Measurements from ENCODE around the gene IL17D.
"Not testable (repeated sequence)": the region's sequence is repeated elsewhere in the genome, so short reads cannot be mapped to it uniquely, and the experiment has no call there.

IL17D gene

GRCh38 chr13:20729633-20730585 lies 26.4 kb downstream of the IL17D start:
- Histone ChIP-seq H3K27me3 (ENCODE audit: insufficient read depth, low read length, poor library complexity) (no peaks in the 10 kb centered on the region), H2BK15ac (replicated peaks; ENCODE audit: low read depth) (no peak overlapping the region), H3K79me2 (ENCODE audit: control insufficient read depth, insufficient read depth, low read length) (no peaks in the 10 kb centered on the region), H3K9ac (ENCODE audit: low read length) (no peak overlapping the region), H3K36me3 (ENCODE audit: control insufficient read depth, insufficient read depth, low read length) (no peaks in the 10 kb centered on the region), H3K18ac (ENCODE audit: low read length) (no peak overlapping the region), H3K27ac (ENCODE audit: low read depth, low read length) (no peak overlapping the region), H3K56ac (ENCODE audit: low read length) (no peak overlapping the region), H4K5ac (ENCODE audit: low read length) (no peak overlapping the region), H3K23ac (ENCODE audit: low read length) (no peak overlapping the region), H4K8ac (ENCODE audit: low read depth, low read length) (no peak overlapping the region), H2BK5ac (ENCODE audit: low read length) (no peak overlapping the region), H2AK5ac (ENCODE audit: low read length) (no peak overlapping the region), H2BK120ac (ENCODE audit: low read depth, low read length) (no peak overlapping the region), H3K4ac (ENCODE audit: low read depth, low read length) (no peak overlapping the region), H3K4me2 (ENCODE audit: low read length) (no peak overlapping the region), H3K4me1 (ENCODE audit: control insufficient read depth, low read depth, low read length) (no peaks in the 10 kb centered on the region), H3K79me1 (ENCODE audit: low read length) (no peaks in the 10 kb centered on the region), H3K4me3 (ENCODE audit: low read length) (no peak overlapping the region)
- DNase-seq, result no peak
- WGBS (ENCODE audit: extremely low coverage, insufficient coverage, low lambda C conversion rate), result no CpG with 5 or more reads among the region's 33 CpGs

GRCh38 chr13:20738616-20739015 lies 35.1 kb downstream of the IL17D start:
- WGBS (ENCODE audit: extremely low coverage, insufficient coverage, low lambda C conversion rate), result no CpG with 5 or more reads among the region's 6 CpGs
- Histone ChIP-seq H3K27me3 (ENCODE audit: insufficient read depth, low read length, poor library complexity) (no peaks in the 10 kb centered on the region), H4K5ac (ENCODE audit: low read length) (no peak overlapping the region), H3K36me3 (ENCODE audit: control insufficient read depth, insufficient read depth, low read length) (no peaks in the 10 kb centered on the region), H2BK15ac (replicated peaks; ENCODE audit: low read depth) (no peak overlapping the region), H3K4ac (ENCODE audit: low read depth, low read length) (no peak overlapping the region), H2BK5ac (ENCODE audit: low read length) (no peak overlapping the region), H3K79me2 (ENCODE audit: control insufficient read depth, insufficient read depth, low read length) (no peaks in the 10 kb centered on the region), H3K23ac (ENCODE audit: low read length) (no peak overlapping the region), H3K56ac (ENCODE audit: low read length) (no peak overlapping the region), H3K9ac (ENCODE audit: low read length) (no peak overlapping the region), H3K4me3 (ENCODE audit: low read length) (no peak overlapping the region), H3K4me1 (ENCODE audit: control insufficient read depth, low read depth, low read length) (no peaks in the 10 kb centered on the region), H4K8ac (ENCODE audit: low read depth, low read length) (no peak overlapping the region), H2AK5ac (ENCODE audit: low read length) (no peak overlapping the region), H3K4me2 (ENCODE audit: low read length) (no peak overlapping the region), H3K27ac (ENCODE audit: low read depth, low read length) (no peak overlapping the region), H2BK120ac (ENCODE audit: low read depth, low read length) (no peak overlapping the region), H3K79me1 (ENCODE audit: low read length) (no peaks in the 10 kb centered on the region), H3K18ac (ENCODE audit: low read length) (no peak overlapping the region)
- DNase-seq, result no peak

GRCh38 chr13:20740021-20740420 lies 36.5 kb downstream of the IL17D start:
- DNase-seq, result no peak
- no peak overlapping the region for H3K4me2 ChIP-seq (ENCODE audit: low read length)
- H3K27ac ChIP-seq (ENCODE audit: low read depth, low read length), result no peak overlapping the region
- no peaks in the 10 kb centered on the region for H3K4me1 ChIP-seq (ENCODE audit: control insufficient read depth, low read depth, low read length)
- H3K79me2 ChIP-seq (ENCODE audit: control insufficient read depth, insufficient read depth, low read length), result no peaks in the 10 kb centered on the region
- H4K5ac ChIP-seq (ENCODE audit: low read length), result no peak overlapping the region
- no peak overlapping the region for H3K9ac ChIP-seq (ENCODE audit: low read length)
- H2BK120ac ChIP-seq (ENCODE audit: low read depth, low read length), result no peak overlapping the region
- H3K18ac ChIP-seq (ENCODE audit: low read length), result no peak overlapping the region
- no peaks in the 10 kb centered on the region for H3K79me1 ChIP-seq (ENCODE audit: low read length)
- no peak overlapping the region for H3K4ac ChIP-seq (ENCODE audit: low read depth, low read length)
- no peaks in the 10 kb centered on the region for H3K27me3 ChIP-seq (ENCODE audit: insufficient read depth, low read length, poor library complexity)
- H4K8ac ChIP-seq (ENCODE audit: low read depth, low read length), result no peak overlapping the region
- no peak overlapping the region for H3K56ac ChIP-seq (ENCODE audit: low read length)
- H2BK5ac ChIP-seq (ENCODE audit: low read length), result no peak overlapping the region
- no peak overlapping the region for H2AK5ac ChIP-seq (ENCODE audit: low read length)
- WGBS (ENCODE audit: extremely low coverage, insufficient coverage, low lambda C conversion rate), result no CpG with 5 or more reads among the region's 22 CpGs
- H3K23ac ChIP-seq (ENCODE audit: low read length), result no peak overlapping the region
- H2BK15ac ChIP-seq (replicated peaks; ENCODE audit: low read depth), result no peak overlapping the region
- H3K36me3 ChIP-seq (ENCODE audit: control insufficient read depth, insufficient read depth, low read length), result no peaks in the 10 kb centered on the region
- H3K4me3 ChIP-seq (ENCODE audit: low read length), result no peak overlapping the region

GRCh38 chr13:20743830-20744404 lies 40.4 kb downstream of the IL17D start:
- H2BK5ac ChIP-seq (ENCODE audit: low read length); H3K79me1 ChIP-seq (ENCODE audit: low read length); H3K4me1 ChIP-seq (ENCODE audit: control insufficient read depth, low read depth, low read length); H3K23ac ChIP-seq (ENCODE audit: low read length); H3K4me3 ChIP-seq (ENCODE audit: low read length); H3K56ac ChIP-seq (ENCODE audit: low read length); DNase-seq; H3K4ac ChIP-seq (ENCODE audit: low read depth, low read length); H3K4me2 ChIP-seq (ENCODE audit: low read length); H4K8ac ChIP-seq (ENCODE audit: low read depth, low read length); H2AK5ac ChIP-seq (ENCODE audit: low read length); H3K79me2 ChIP-seq (ENCODE audit: control insufficient read depth, insufficient read depth, low read length); H3K27me3 ChIP-seq (ENCODE audit: insufficient read depth, low read length, poor library complexity); H2BK120ac ChIP-seq (ENCODE audit: low read depth, low read length); H2BK15ac ChIP-seq (replicated peaks; ENCODE audit: low read depth); H3K18ac ChIP-seq (ENCODE audit: low read length); H3K36me3 ChIP-seq (ENCODE audit: control insufficient read depth, insufficient read depth, low read length); H3K27ac ChIP-seq (ENCODE audit: low read depth, low read length); H4K5ac ChIP-seq (ENCODE audit: low read length); H3K9ac ChIP-seq (ENCODE audit: low read length): not testable (repeated sequence)
- WGBS (ENCODE audit: extremely low coverage, insufficient coverage, low lambda C conversion rate), result no CpG with 5 or more reads among the region's 4 CpGs

- no peak overlapping the region for H4K5ac ChIP-seq (ENCODE audit: low read length)
- no peak overlapping the region for H4K8ac ChIP-seq (ENCODE audit: low read depth, low read length)
- no peak overlapping the region for H2BK120ac ChIP-seq (ENCODE audit: low read depth, low read length)
- H3K4me3 ChIP-seq (ENCODE audit: low read length), result no peak overlapping the region
- H3K4ac ChIP-seq (ENCODE audit: low read depth, low read length), result no peak overlapping the region
- no peaks in the 10 kb centered on the region for H3K79me2 ChIP-seq (ENCODE audit: control insufficient read depth, insufficient read depth, low read length)
- no peak overlapping the region for H3K18ac ChIP-seq (ENCODE audit: low read length)
- no peak overlapping the region for H2AK5ac ChIP-seq (ENCODE audit: low read length)
- no peak overlapping the region for H3K4me2 ChIP-seq (ENCODE audit: low read length)
- H3K23ac ChIP-seq (ENCODE audit: low read length), result no peak overlapping the region
- H3K27me3 ChIP-seq (ENCODE audit: insufficient read depth, low read length, poor library complexity), result no peaks in the 10 kb centered on the region
- no peak overlapping the region for H2BK15ac ChIP-seq (replicated peaks; ENCODE audit: low read depth)
- DNase-seq, result no peak
- H3K36me3 ChIP-seq (ENCODE audit: control insufficient read depth, insufficient read depth, low read length), result no peaks in the 10 kb centered on the region
- no peak overlapping the region for H3K56ac ChIP-seq (ENCODE audit: low read length)
- no peak overlapping the region for H3K9ac ChIP-seq (ENCODE audit: low read length)
- H2BK5ac ChIP-seq (ENCODE audit: low read length), result no peak overlapping the region
- H3K79me1 ChIP-seq (ENCODE audit: low read length), result no peaks in the 10 kb centered on the region
- no peak overlapping the region for H3K27ac ChIP-seq (ENCODE audit: low read depth, low read length)
- no CpG with 5 or more reads among the region's 1 CpG for WGBS (ENCODE audit: extremely low coverage, insufficient coverage, low lambda C conversion rate)
- H3K4me1 ChIP-seq (ENCODE audit: control insufficient read depth, low read depth, low read length), result no peaks in the 10 kb centered on the region
Measured at GRCh38 chr13:20749377-20749776, 45.9 kb downstream of the IL17D start.
